Esophagus muscularis mucosa (tissue), 4 donors: ENCODE results near the gene PTPRT.

ENCODE experiments used
- CTCF ChIP-seq, 3 experiments: fragments of 200-600 bp in 2 of 3; fragments of 450-650 bp in 1 of 3; sonication (generic) in 2 of 3; IDR thresholded peaks; one replicate each; pipeline ENCODE4 v1.5.1; 2017 to 2019; ENCODE audit warnings: antibody characterized with exemption in 3 of 3, mild to moderate bottlenecking in 2 of 3, moderate library complexity in 1 of 3
- EP300 ChIP-seq: sonication (generic); formaldehyde crosslinking; IDR thresholded peaks from one replicate; pipeline ENCODE4 v1.6.1; 2017; ENCODE audit warnings: antibody characterized with exemption
- POLR2A ChIP-seq: fragments of 450-650 bp; IDR thresholded peaks from one replicate; pipeline ENCODE4 v1.6.1; 2017; ENCODE audit warnings: antibody characterized with exemption, moderate library complexity, mild to moderate bottlenecking, low read depth

DNA sequence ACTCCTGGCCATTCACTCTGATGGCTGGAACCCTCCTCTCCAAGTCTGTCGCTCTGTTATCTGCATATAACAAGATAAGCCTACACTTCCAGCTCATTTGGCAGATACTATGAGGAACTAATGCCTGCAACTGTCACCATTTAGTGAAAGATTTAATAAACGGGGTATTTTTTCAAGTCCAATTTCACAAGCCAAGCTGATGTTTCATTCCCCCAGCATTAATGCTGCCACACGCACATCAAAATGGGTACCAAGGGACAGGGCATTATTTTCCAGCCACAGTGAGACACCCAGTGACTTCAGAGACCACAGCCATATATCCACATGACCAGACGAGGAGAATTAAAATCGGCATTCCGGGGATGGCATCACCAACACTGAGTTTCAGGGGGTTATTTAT is 175.5 kb downstream of the PTPRT start:
- no peak for TF ChIP-seq CTCF (IDR thresholded peaks at IDR 0.05)
- no peak for TF ChIP-seq POLR2A
- TF ChIP-seq EP300, result no peak
